Lower leg skin (tissue), 4 donors: Measurements from ENCODE around the gene SORCS1. TPM values are rescaled to one million over a fixed set of nuclear protein-coding genes. Genes with fewer than 3 reads are reported as not detected.

Experiments used
- DNase-seq, 2 donors: peaks; one replicate each; pipeline ENCODE4 v3.0.0-alpha.2; 2019; ENCODE audit warnings: low spot score in 2 of 2
- H3K4me3 ChIP-seq: fragments of 200-600 bp; sonication (generic); 2 replicates; pipeline ENCODE4 v1.5.1; 2017; ENCODE audit warnings: mild to moderate bottlenecking, low read depth; ENCODE audit not compliant: poor library complexity, severe bottlenecking
- CTCF ChIP-seq, 3 donors: fragments of 450-650 bp; IDR thresholded peaks; one replicate each; pipeline ENCODE4 v1.5.1; 2016; ENCODE audit warnings: antibody characterized with exemption in 3 of 3, mild to moderate bottlenecking in 3 of 3, moderate library complexity in 2 of 3
- POLR2A ChIP-seq, 2 donors: fragments of 450-650 bp; IDR thresholded peaks; one replicate each; pipeline ENCODE4 v1.6.1; 2016 to 2017; ENCODE audit warnings: antibody characterized with exemption in 2 of 2, mild to moderate bottlenecking in 1 of 2, moderate library complexity in 1 of 2
- WGBS, 2 donors: methylation state at CpG; one replicate each; pipeline ENCODE4 v1.1.5; 2018; 5-methylcytosine and 5-hydroxymethylcytosine counted together
- intact Hi-C: fragments of 100-400 bp; cut with DNase I; formaldehyde crosslinking; loops from one replicate; pipeline ENCODE4 v1.15.0; 2023; ENCODE audit warnings: low total_unique reads
- total RNA-seq, 4 donors: library from RNA; depleted of rRNA; stranded (reverse); fragments of >200 nt; gene quantifications; one replicate each; pipeline ENCODE4 v1.1.0, GENCODE V29; 2016

SORCS1 gene
- total RNA-seq, 4 donors from 2014 or later = 2.2 to 5.3 (median 2.9) TPM

GRCh38 chr10:106996510-106996909, 168.0 kb downstream of the SORCS1 start:
- 83 to 84% methylated on average over 3 of the region's 3 CpGs for WGBS, 2 donors
- intact Hi-C loops = no loop called here
- TF ChIP-seq CTCF (IDR thresholded peaks at IDR 0.05) (no peak), POLR2A (IDR thresholded peaks at IDR 0.05) (no peak)
- H3K4me3 ChIP-seq = no peak overlapping the region
- no peak for DNase-seq

GRCh38 chr10:106992055-106992454, 172.5 kb downstream of the SORCS1 start:
- no peak for TF ChIP-seq POLR2A (IDR thresholded peaks at IDR 0.05)
- no peak for TF ChIP-seq CTCF (IDR thresholded peaks at IDR 0.05)
- intact Hi-C loops = no loop called here
- H3K4me3 ChIP-seq = no peak overlapping the region
- 77 to 86% methylated on average over 4 of the region's 4 CpGs for WGBS, 2 donors
- no peak for DNase-seq

GRCh38 chr10:106991091-106991490, 173.4 kb downstream of the SORCS1 start:
- intact Hi-C loops = no loop called here
- TF ChIP-seq CTCF (IDR thresholded peaks at IDR 0.05) = no peak
- TF ChIP-seq POLR2A (IDR thresholded peaks at IDR 0.05) = no peak
- DNase-seq = no peak
- 42 to 57% methylated on average over 4 of the region's 4 CpGs for WGBS, 2 donors
- H3K4me3 ChIP-seq = no peak overlapping the region

- no peak for DNase-seq
- WGBS, 2 donors = 58 to 69% methylated on average over 5 of the region's 5 CpGs
- H3K4me3 ChIP-seq = no peak overlapping the region
- TF ChIP-seq CTCF (IDR thresholded peaks at IDR 0.05) (no peak), POLR2A (IDR thresholded peaks at IDR 0.05) (no peak)
- intact Hi-C loops = no loop called here
Observed at GRCh38 chr10:106987362-106987761, 177.1 kb downstream of the SORCS1 start.

- 76 to 81% methylated on average over 4 of the region's 4 CpGs for WGBS, 2 donors
Observed at GRCh38 chr10:106982268-106982667, 182.2 kb downstream of the SORCS1 start.

More at GRCh38 chr10:106982268-106982667, 182.2 kb downstream of the SORCS1 start:
- TF ChIP-seq POLR2A (IDR thresholded peaks at IDR 0.05) (no peak), CTCF (IDR thresholded peaks at IDR 0.05) (no peak)
- intact Hi-C loops = no loop called here
- no peak overlapping the region for H3K4me3 ChIP-seq
- no peak for DNase-seq
